Amniotic stem cell (primary cell): ENCODE results near the gene INPP5A.

Experiments used
- DNase-seq: peaks from one replicate; lab custom pipeline; 2025; lab: John Stamatoyannopoulos, UW

Gene INPP5A

DNA sequence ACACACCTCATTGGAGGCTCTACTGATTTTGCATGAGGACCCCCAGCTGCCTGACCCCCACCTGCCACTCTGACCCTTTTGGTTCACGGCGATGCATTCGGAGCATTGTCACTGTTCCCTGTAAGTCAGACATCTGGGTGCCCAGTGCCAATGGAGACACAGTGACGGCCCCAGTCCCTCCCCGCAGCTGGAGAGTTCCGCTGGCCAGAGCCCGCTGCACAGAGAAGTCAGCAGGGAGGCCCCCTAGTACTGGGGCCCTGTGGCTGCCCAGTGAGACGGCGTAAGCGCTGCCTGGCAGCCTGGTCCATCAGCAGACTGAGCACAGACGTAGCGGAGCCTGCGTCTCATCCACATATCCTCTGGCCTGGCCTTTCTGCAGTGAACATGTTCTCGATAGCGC lies 170.9 kb downstream of the INPP5A start:
- DNase-seq, result no peak

DNA sequence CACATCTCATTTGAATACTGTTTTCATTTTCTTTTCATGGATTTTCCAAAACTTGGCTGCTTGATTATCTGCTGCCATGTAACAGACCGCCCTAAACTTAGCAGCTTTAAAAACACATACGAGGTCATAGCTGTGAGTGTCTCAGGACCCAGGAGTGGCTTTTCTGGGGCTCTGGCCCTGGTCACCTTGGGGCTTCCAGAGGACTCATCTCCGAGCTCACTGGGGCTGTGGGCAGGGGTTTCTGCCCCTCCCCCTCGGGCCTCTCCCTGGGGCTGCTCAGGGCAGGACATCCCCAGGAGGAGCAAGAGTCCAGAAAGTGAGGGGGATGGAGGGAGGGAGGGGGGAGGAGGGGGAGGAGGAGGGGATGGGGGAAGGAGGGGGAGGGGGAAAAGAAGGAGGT lies 171.3 kb downstream of the INPP5A start:
- DNase-seq, result no peak

DNA sequence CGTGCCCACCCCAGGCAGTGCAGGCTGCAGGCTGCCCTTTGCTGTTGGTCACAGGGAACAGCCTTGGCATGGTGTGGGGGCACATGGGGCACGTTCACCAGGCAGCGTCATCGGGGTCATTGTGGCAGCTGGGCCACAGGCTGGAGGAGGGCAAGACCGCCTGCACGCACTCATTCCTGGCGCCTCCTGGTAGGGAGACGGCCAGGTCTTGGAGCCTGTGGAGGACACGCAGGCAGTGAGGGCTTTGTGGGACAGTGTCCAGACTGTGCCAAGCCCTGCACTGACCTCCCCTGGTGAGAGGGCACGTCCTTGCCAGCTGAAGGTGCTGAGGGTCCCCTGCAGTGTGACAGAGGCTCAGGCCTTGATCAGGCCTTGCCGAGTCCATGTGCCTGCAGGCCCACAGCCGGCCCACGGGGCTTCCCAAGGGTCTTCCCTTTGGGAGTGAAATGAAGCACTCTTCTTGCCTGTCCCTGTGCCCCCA lies 171.9 kb downstream of the INPP5A start:
- no peak for DNase-seq

DNA sequence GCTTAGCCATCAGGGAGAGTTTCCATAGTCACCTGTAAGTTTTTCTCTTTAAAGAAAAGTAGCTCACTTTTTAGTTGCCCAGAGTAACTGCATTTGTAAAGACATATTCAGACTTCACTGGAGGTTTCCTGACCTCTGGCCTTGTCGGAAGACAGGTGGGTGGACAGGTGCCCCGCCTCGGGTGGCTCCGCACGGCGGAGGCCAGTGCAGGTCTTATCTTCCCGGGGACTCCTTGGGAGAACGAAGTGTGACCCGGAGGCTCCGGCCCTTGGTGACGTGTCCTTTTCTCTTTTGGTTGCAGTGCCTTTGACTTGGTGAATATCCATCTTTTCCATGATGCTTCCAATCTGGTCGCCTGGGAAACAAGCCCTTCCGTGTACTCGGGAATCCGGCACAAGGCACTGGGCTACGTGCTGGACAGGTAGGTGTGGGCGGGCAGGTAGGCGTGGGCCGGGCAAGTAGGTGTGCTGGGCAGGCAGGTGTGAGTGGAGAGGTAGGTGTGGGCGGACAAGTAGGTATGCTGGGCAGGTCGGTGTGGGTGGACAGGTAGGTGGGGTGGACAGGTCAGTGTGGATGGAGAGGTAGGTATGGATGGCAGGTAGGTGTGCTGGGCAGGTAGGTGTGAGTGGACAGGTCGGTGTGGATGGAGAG lies 172.6 kb downstream of the INPP5A start:
- no peak for DNase-seq

DNA sequence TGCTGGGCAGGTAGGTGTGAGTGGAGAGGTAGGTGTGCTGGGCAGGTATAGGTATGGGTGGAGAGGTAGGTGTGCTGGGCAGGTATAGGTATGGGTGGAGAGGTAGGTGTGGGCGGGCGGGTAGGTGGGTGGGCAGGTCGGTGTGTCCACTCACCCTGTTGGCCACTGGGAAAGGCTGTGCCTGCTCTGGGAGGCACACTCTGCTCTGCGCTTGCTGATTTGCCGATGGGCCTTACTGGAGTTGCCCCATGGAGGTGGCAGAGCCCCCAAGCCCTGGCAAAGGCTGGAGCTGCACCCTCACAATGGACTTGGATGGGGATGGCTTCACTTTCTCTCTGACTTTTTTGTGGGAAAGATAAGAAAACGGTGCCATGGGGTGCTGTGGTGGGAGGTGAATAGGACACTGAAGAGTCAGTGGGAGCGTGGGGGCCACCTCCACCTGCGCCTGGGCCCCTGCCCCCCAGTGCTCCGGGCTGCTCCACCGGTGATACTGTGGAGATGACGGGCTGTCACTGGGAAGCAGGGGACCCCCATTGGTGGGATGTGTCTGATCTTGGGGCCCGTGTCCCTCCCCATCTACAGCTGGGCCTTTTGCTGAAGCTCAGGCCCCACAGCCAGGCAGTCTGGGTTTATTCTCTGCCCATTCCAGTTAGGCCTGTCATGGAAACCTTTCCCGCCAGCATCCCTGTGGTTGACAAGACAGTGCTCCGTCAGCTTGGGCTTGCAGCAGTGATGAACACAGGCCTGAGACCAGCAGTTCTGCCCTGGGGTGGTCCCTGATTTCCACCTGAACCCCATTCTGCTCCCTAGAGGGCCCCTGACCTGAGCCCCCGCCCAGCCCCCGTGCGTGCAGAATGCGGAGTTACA lies 173.4 kb downstream of the INPP5A start:
- no peak for DNase-seq

DNA sequence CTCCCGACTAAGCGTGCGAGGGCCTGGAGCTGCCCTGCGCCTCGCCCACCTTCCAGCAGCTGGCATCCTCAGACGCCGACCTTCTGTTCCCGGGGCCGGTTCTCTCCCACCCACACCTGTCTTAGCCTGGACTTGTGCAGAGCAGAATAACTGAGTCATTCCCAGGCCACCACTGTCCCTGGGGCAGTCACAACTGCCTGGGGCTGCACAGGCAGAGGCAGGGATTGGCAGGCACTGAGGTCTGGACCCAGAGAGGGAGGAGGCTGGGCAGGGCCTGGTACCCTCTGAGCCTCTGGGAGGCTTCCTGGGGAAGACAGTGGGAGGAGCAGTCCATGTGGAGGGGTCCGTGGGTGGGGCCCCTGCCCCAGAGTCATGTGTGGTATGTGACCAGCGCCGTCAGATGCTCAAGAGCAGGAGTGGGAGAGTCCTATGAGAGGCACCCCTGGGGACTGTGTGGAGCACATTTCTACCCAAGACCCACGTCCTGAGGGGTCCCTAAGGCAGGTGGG lies 174.1 kb downstream of the INPP5A start:
- no peak for DNase-seq

DNA sequence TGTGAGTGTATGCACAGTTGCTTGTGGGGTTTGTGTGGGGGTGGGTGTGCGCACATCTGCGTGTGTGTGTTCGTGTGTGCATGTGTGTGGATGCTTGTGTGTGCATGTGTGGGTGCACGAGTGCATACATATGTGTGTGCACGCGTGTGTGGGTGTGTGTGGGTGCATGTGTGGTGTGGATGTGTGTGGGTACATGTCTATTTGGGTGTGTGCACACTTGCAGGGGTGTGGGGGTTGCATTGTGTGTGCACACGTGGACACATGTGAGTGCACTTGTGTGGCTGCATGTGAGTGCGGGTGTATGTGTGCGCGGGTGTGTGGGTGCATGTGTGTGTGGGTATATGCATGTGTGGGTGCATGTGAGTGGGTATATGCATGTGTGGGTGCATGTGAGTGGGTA lies 174.7 kb downstream of the INPP5A start:
- no peak for DNase-seq

DNA sequence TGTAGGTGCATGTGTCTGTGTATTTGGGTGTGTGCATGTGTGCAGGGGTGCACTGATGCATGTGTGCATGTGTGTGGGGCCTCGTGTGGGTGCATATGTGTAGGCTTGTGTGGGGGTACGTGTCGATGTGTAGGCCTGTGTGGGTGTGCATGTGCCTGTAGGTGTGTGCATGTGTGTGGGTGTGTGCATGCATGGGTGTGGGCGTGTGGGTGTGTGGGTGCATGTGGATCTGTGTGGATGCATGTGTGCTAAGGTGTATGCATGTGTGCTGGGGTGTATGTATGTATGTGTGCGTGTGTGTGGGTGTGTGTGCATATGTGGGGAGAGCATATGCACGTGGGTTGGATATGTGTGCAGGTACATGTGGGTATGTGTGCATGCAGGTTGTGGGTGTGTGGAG lies 175.2 kb downstream of the INPP5A start:
- DNase-seq, result no peak

DNA sequence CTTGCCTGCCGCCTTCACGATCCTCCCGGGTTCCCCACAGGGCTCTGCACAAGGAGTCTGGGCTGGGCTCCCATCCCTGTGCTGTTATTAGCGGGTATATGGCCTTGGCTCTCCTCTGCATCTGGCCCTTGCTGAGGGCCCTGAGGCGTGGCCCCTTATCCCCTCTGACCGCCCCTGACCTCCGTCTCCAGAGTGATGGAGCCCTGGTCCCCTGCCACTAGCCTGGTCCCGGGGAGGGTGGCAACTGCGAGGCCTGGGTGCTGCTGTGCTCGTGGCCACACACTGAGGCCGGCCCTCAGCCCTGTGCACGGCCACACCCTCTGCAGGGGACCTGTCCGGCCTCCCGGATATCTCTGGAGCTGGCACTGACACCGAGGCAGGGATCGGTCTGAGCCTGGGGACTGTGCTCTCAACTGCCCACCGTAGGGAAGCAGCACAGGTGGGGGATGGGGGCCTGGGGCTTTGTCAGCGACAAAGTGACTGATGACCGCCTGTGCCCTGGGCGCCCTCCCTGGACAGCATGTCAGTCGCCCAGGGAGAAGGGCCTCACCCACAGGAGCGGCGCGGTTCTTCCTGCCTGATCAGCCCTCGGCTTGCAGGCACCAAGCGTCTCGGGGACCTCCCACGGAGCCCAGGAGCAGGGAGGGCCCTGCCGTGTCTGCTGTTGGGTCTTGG lies 176.0 kb downstream of the INPP5A start:
- DNase-seq, result no peak

DNA sequence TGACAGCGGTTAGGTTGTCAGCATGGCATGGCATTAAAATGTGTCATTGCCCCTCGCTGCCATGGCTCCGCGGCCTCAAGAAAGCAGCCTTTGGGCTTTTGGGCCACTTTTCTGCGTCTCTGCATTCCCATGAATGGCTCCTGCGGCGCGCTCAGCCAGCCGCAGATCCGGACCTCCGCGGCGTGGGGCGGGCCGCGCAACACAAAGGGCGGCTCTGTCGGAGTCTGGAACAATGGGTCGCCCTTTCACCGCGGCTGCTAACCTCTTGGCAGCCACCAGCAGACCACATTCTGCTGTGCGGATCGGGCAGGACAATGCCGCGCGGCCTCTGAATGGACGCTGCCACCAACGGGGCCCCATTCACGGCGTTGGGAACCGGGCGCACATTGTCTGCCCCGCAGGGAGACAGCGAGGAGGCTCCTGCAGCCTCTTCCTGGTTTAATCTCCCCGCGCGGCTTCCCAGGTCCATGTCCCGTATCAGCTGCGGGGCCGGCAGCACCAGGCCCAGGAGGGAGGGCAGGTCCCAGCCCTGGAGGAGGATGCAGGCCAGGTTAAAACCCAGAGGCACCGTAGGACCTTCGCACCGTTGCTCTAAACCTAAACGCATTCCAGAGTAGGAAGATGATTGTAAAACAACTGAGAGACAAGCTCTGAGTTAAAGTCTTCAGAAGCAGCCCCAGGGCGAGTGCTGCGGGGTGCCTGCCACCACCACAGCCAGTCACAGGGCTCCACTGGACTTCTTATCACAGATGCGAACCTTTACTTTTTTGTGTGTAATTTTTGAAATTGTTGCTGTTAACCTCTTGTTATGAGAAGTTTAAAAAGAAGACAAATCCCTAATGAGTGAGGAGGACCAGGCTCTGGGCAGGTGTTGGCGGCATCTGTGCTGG lies 176.8 kb downstream of the INPP5A start:
- DNase-seq, result no peak

DNA sequence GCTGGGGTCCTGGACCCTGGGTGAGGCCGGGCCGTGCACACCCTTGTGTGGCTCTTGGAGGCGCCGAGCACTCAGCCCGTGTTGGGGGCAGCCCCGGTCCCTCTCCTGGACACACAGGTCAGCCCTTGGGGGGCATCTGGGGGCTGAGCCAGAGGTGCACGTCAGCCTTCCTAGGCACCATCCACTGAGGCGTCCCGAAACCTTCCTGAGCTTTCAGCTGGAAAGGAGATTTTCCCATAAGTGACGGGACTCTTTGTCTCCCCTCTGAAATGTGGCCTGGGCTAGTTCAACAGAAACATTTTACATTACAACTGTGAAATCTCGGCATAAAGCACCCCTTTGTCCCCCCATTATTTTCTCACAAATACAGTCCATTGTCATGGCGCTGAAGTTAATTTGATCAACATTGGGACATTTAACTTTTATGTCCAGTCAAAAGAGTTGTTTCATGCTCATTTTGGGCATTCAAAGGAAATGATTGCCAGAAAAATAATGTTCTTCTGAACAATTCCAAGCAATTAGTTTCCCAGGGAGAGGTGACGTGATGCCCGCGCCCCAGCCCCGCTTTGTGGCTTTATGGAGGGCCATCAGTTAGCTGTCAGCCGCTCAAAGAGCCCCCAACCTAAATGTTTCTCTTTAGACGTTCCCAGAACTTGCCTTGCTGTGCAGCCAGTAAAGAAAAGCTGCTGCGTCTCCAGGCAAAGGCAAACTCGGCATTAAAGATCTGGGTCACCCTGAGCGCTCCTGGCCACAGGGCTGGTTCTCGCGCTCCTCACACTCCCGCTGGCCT lies 177.6 kb downstream of the INPP5A start:
- no peak for DNase-seq

DNA sequence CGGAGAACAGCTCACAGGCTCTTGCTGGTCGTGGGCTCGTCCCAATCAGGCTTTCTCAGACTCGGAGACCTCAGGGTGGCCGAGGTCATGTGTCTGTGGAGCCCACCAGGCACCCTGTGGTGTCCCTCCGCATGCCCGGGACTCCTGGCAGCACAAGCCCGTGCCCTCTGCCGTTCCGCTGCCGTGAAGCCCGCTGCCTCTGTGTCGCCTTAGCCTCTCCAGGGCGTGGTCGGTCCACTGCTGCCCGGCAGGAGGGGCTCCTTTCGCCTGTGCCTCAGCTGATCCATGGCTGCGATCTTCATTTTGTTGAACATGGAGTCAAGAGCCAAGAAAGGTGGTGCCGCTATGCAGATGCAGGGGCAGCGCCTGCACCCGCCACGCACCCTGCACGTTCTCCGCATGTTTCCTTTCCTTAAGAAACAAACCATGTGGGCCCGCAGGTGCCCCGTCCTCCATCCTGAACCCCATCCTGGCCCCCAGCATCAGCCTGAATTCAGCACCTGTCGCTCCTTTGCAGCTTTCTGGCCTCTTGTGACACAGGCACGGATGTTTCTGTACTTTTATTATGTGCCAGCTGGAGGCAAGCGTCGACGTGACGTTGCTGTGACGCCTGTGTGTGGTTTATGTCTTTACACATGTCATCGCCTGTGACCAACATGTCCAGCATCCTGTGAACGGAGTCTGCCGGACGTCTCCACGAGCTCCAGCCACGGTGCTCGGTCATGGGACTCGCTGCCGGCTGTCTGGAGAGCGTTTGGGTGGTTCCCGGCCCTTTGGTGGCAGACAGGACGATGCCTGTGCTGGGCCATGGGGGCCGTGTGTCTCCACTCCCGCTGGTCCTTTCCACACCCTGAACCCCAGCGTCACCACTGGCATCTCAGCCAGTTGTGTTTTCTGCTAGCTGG lies 178.4 kb downstream of the INPP5A start:
- DNase-seq, result no peak

DNA sequence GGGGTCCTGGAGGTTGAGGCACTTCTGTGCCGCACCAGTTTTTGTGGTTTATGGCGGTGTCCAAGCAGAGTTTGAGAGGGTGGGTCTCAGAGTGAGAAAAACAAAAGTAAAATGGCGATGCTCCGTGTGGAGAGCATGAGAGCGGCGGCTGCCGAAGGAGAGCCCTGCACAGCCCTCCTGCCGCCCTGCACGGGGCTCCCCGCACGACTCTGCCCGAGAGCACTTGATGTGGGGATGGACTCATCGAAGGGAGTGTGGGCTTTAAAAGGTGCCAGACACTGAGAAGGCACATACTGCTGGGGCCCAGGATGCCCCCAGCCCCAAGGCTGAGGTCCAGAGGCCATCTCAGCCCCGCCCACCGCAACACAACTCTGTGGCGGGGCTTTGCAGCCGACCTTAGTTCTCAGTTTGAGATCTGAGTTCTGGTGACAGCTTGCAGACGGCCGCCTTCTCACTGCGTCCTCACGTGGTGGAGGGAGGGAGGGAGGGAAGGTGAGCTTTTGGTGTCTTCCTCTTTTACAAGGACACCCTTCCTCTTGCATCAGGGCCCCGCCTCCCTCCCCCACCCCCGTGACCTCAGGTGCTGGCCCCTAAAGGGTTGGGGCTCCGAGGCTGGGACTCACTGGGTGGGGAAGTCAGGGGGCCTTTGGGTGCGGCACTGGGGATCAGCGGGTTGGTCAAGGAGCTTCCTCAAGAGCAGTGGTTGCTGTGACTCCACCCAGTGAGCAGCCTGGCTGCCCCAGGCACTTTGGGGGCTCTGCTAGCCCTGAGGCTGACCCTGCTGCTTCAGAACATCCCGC lies 179.3 kb downstream of the INPP5A start:
- DNase-seq, result no peak

DNA sequence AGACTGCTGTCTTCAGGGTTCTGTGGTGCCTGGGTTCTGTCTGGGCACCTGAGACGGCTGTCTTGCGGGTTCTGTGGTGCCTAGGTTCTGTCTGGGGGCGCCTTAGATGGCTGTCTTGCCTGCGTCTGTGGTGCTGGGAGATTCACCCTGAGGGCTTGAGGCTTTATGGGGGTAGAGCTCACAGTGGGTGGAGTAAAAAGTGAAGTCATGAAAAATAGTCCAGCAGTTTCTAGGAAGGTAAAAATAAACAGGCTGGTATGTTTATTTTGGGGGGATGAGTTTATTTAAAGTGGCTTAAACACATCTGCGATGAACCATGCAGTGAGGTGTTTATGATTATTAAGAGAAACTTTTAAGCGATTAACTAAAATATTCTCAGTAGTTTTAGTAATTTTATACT lies 184.1 kb downstream of the INPP5A start:
- DNase-seq, result no peak

DNA sequence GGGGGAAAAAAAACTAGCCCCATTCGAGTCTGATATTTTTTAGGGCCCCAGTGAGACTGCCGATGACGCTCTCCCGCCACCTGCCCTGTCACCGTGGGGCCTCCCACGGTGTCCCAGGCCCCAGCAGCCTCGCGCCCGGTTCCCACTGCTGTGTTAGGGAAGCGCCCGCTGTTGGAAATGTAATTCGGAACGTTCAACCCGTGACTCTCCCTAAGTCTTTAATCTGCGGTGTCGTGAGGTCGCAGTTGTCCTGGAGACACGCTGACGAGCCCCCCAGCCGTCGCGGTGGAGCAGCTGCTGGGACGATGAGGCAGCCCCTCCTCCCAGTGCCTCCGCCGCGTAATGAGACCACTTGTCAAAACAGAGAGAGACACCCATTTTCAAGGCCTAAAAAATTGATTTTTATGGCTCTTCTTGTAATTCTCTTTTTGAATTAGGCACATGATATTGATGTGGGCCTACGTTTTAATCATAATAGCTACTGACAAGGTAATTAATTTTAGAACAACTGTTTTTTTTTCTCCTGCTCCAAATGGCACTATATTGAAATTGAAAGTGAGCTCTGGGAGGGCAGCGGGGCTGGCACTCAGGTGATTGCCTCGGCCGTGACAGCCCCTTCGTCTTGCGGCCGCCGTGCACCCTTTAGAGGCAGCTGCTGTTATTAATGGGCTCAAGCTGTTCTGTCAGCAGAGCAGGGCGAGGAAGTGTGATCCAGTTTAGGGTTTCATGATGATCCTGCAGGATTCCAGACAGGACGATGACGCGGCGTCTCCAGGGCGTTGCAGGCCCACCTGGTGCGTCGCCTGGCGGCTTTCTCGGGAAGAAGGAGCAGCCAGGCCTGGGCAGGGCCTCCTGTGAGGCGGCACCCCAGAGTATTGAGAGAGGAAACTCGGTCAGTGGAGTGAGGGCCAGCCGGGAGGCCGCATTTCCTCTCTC lies 185.1 kb downstream of the INPP5A start:
- no peak for DNase-seq

DNA sequence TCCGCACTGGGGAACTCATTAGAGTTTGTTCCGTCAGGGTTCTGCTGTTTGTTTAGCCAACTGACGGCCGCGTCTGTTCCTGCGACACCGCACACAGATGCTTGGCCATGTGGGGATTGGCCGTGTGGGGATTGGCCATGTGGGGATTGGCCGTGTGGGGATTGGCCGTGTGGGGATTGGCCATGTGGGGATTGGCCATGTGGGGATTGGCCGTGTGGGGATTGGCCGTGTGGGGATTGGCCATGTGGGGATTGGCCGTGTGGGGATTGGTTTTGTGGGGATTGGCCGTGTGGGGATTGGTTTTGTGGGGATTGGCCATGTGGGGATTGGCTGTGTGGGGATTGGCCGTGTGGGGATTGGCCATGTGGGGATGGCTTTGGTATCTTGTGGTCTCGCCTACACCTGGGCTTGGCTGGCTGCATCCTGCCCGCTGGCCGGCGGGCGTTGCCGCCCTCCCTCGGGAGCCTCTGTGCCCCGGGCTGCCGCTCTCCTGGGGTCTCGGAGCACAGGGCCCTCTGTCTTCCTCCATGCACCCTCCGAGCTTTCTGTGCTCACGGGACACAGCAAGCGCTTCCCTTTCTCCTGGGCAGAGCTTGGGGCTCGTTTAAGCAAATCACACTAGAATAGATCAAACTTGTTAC lies 185.9 kb downstream of the INPP5A start:
- DNase-seq, result no peak

DNA sequence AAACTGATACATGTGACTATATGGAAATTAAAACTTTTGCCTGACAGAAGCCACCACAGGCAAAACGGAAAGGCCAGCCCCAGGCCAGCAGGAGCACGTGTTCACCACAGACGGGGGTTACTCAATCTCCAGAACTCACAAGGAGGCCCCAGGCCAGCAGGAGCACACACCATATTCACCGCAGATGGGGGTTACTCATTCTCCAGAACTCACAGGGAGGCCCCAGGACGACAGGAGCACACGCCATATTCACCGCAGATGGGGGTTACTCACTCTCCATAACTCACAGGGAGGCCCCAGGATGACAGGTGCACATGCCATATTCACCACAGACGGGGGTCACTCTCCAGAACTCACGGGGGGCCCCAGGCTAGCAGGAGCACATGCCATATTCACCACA lies 186.9 kb downstream of the INPP5A start:
- DNase-seq, result no peak
